LNCAP (cell line): Measurements from ENCODE around the gene PDGFRB.

Experiments
- TF ChIP-seq, protein P1 (sequence below): fragments of 450-650 bp; IDR thresholded peaks from 2 replicates; pipeline ENCODE4 v1.5.1; 2017; ENCODE audit warnings: mild to moderate bottlenecking

The PDGFRB gene

DNA sequence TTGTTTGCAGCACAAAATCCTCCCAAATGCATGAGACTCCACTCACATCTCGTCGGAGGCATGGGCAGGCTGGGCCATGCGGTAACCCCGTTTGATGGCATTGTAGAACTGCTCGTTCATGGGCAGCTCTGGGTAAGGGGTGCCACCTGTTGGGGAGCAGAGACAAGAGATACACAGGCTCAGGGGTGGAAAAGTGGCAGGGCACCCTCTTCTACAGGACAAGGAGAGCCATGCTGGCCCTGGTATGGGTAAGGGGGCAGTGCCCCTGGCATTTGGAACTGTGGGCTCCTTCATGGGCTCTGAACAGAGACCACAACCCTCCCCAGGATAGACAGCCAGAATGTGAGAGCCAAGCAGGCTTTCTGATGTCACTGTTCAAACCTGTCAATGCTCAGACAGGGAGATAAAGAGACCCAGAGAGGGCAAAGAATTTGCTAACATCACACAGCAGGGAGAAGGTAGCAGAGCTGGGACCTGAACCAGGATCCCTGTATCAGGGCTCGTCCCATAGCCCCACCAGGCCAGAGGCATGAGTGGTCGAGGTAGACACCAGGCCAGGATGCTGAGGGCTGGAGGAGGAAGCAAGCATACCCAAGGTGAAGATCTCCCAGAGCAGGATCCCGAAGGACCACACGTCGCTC is 36.1 kb downstream of the PDGFRB start:
- TF ChIP-seq, protein P1, sequence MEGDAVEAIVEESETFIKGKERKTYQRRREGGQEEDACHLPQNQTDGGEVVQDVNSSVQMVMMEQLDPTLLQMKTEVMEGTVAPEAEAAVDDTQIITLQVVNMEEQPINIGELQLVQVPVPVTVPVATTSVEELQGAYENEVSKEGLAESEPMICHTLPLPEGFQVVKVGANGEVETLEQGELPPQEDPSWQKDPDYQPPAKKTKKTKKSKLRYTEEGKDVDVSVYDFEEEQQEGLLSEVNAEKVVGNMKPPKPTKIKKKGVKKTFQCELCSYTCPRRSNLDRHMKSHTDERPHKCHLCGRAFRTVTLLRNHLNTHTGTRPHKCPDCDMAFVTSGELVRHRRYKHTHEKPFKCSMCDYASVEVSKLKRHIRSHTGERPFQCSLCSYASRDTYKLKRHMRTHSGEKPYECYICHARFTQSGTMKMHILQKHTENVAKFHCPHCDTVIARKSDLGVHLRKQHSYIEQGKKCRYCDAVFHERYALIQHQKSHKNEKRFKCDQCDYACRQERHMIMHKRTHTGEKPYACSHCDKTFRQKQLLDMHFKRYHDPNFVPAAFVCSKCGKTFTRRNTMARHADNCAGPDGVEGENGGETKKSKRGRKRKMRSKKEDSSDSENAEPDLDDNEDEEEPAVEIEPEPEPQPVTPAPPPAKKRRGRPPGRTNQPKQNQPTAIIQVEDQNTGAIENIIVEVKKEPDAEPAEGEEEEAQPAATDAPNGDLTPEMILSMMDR, result no peak

DNA sequence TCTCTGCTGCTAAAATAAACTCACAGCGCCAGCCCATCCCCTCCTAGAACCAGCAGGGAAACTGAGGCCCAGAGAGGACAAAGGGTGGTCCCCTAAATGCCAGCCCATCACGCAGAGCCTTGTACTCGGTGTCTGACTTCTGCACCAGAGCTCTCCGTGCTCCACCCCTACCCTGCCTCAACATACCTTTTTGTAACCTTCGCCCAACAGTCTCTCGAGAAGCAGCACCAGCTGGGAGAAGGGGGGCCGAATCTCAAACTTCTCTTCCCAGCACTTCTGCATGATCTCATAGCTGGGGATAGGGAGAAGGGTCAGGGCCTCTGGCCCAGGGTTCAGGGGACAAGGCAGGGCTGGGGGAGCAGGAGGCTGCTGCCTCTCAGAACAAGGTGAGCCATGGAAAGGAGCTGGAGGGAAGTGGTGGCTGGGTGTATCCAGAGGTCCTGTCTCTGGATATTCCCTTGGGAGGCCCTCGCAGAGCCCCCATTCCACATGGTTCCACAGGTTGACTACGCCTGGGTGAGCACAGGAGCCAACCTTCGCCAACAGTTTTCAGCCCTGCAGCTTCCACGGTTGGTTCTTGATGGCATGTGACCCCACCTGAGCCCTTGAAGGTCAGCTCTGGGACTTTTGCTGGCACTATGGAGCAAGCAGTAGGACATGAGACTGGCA is 37.0 kb downstream of the PDGFRB start:
- TF ChIP-seq, protein P1, result no peak

DNA sequence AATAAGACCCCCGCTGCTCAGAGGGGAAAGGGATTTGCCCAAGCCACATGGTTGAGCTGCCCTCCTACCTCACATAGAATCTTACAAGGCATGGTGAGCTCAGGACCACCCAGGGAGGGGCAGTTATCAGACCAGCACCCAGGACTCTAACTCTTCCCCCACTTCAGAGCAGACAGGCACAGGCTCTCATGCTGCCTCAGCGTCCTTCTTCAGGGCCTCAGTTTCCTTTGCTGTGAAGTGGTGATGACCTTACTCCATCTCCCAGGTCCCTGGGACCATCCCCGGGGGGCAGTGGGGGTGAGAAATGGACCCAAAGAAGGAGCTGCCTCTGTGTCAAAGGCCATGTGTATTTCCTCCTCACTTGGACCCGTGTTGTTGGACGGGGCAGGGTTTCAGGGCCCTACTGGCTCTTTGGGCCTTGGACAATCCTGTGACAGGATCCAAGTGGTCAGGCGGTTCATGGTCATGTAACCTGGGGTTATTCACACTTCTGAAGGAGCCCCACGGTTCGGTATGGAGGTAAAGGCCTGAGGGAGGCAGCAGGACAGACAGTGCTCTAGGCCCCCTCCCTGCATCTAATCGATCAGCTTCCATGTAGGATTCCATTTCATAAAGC is 37.6 kb downstream of the PDGFRB start:
- TF ChIP-seq, protein P1, result no peak

DNA sequence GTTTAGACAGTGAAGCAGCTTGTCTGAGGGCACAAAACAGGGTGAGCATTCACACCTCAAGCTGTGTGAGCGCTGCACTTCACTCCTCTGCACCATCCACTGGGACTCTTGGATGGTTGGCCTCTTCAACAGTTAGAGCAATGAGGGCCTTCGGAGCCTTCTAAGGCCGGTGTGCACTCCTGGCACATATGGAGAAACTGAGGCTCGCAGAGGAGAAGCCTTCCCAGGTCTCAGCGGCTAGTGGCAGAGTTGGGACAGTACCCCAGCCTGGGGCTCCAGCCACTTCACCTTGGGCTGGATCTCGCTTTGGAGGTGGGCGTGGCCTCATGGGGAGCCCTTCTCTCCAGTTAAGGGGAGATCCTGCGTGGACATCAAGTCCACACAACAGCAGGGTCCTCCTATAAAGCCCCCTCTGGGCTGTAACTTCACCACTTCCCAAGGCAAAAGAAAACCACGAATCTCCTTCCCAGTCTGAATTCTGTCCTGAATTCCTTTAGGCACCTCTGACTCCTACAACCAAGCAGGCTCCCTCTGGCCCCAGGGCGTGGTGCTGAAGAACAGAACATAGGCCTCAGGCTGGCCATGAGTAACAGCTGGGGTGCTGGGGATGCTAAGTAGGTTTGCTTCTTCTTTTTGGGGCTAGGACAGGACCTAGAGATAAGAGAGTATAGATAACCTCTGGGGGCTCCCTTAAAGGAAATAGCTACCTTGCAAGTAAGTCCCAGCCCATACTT is 38.8 kb downstream of the PDGFRB start:
- TF ChIP-seq, protein P1, result no peak

DNA sequence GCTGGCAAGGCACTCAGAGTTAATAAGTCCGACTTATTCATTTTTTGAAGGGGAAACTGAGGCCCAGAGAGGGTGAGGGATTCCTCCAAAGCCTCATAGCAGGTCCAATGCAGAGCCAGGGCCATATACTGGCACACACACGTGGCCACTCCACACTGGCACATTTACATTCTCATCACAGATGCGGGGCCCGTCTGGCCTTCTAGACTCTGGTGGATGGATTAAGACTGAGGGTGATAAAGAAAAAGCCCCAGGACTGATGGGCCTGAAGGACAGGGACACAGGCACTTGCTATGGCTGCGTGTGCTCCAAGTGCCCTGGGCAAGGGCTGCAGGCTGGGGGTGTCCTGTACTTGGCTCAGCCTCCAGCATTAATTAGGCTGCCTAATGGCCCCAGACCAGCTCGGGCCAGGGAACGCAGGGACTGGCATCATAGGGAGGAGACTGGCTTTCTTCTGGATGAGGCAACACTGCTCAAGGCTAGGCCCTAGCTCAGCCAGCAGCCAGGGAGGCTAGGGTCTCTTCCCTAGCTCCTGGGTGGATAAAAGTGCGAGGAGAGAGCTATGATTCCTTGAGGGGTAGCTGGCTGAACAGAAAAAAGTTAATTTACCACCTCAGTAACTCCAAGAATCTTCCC is 40.8 kb downstream of the PDGFRB start:
- TF ChIP-seq, protein P1, result no peak

DNA sequence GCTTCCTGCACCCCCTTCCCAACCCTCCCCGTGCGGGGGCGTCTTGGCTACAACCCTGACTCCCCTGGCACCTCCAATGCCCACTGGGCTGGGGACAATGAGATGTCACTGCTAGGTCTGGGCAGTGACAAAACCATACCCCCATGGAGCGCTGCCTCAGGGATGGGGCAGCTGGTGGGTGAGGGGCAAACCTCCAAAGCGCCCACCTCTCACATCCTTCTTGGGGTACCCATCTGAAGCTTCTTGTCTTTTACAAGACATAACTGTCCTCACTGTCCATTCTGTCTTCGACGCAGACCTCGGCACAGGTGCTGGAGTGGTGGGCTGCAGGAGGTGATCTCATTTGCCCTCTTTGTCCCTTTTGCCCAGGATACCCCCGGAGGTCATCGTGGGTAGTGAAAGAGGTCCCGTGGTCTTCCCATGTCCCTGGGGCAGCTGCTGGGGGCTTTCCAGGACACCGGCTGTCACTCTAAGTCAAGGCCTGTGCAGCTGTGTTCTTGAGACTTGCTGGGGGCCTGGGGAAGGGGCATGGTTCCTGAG is 41.5 kb downstream of the PDGFRB start:
- TF ChIP-seq, protein P1, result no peak
